ENCODE measurements around the gene CMTR1. TPM values are rescaled to one million over a fixed set of nuclear protein-coding genes. Genes with fewer than 3 reads are reported as not detected.
A peak's percentile ranks its signal among the peaks of the same experiment; 100 is the strongest.

The CMTR1 gene
- total RNA-seq, 2 donors from 2014 or later: 20.3 to 24.4 TPM

- H3K9me3 ChIP-seq: no peaks in the 10 kb centered on the region
- H3K27me3 ChIP-seq: no peaks in the 10 kb centered on the region
- H3K9ac ChIP-seq (ENCODE audit: low read depth in 2 of 2, low read length in 2 of 2): no peak overlapping the region
- H3K4me1 ChIP-seq: peaks cover 5% of the 10 kb centered on the region
- intact Hi-C loops (cut with DNase I): no loop called here
- TF ChIP-seq, protein P1, sequence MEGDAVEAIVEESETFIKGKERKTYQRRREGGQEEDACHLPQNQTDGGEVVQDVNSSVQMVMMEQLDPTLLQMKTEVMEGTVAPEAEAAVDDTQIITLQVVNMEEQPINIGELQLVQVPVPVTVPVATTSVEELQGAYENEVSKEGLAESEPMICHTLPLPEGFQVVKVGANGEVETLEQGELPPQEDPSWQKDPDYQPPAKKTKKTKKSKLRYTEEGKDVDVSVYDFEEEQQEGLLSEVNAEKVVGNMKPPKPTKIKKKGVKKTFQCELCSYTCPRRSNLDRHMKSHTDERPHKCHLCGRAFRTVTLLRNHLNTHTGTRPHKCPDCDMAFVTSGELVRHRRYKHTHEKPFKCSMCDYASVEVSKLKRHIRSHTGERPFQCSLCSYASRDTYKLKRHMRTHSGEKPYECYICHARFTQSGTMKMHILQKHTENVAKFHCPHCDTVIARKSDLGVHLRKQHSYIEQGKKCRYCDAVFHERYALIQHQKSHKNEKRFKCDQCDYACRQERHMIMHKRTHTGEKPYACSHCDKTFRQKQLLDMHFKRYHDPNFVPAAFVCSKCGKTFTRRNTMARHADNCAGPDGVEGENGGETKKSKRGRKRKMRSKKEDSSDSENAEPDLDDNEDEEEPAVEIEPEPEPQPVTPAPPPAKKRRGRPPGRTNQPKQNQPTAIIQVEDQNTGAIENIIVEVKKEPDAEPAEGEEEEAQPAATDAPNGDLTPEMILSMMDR (IDR thresholded peaks at IDR 0.05): no peak
- no peak overlapping the region for H3K27ac ChIP-seq
- H3K4me3 ChIP-seq: no peak overlapping the region
- H3K36me3 ChIP-seq: no peaks in the 10 kb centered on the region
- DNase-seq: no peak
Measured at GRCh38 chr6:37513576-37513975, 80.6 kb downstream of the CMTR1 start.

DNA sequence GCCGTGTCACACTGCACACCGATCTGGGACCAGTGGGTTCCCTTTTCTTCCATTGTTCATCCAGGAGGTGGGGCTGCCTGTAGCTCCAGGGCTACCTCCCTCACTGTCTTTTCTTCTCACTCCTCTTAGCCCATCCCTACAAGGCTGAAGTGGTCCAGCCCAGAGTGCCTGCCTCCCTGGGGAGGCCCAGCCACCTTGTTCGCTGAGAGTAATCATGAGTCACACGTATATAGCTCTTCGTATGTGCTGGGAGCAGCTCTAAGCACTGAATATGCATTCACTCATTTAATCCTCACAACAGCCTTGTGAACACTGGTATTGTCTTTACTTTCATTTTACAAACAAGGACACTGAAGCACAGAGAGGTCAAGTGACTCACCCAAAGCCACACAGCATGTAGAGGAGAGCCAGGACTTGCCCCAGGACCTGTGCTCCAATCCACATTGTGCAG, 81.3 kb downstream of the CMTR1 start:
- intact Hi-C loops (cut with DNase I): no loop called here
- no peaks in the 10 kb centered on the region for H3K27me3 ChIP-seq
- H3K4me3 ChIP-seq: no peak overlapping the region
- H3K9me3 ChIP-seq: no peaks in the 10 kb centered on the region
- no peak overlapping the region for H3K9ac ChIP-seq (ENCODE audit: low read depth in 2 of 2, low read length in 2 of 2)
- TF ChIP-seq, protein P1 (IDR thresholded peaks at IDR 0.05): no peak
- H3K27ac ChIP-seq: no peak overlapping the region
- no peak for DNase-seq
- no peaks in the 10 kb centered on the region for H3K36me3 ChIP-seq
- peaks cover 5% of the 10 kb centered on the region for H3K4me1 ChIP-seq

- Histone ChIP-seq H3K9ac (ENCODE audit: low read depth in 2 of 2, low read length in 2 of 2) (no peak overlapping the region), H3K27ac (no peak overlapping the region), H3K9me3 (no peaks in the 10 kb centered on the region), H3K27me3 (no peaks in the 10 kb centered on the region), H3K4me3 (no peak overlapping the region), H3K4me1 (peaks cover 5% of the 10 kb centered on the region), H3K36me3 (no peaks in the 10 kb centered on the region)
- intact Hi-C loops (cut with DNase I): no loop called here
- TF ChIP-seq, protein P1 (IDR thresholded peaks at IDR 0.05): no peak
- DNase-seq: no peak
Measured at GRCh38 chr6:37514837-37515236, 81.8 kb downstream of the CMTR1 start.

DNA sequence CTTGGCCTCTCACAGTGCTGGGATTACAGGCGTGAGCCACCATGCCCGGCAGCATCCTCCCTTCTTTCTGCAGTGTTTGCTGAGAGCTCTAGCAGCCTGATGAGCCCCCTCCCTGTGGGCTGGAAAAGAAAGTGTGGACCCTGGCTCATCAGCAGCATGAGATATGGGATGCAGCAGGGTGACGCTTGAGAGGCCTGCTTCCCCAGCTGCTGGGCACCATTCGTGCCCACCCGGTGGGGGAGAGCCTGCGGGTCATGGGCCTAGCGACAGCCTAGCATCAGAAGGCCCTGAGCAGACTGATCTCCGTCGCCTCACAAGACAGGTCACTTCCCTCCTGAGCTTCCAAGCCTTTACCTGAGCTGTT, 82.7 kb downstream of the CMTR1 start:
- TF ChIP-seq, protein P1 (IDR thresholded peaks at IDR 0.05): no peak
- intact Hi-C loops (cut with DNase I): no loop called here

DNA sequence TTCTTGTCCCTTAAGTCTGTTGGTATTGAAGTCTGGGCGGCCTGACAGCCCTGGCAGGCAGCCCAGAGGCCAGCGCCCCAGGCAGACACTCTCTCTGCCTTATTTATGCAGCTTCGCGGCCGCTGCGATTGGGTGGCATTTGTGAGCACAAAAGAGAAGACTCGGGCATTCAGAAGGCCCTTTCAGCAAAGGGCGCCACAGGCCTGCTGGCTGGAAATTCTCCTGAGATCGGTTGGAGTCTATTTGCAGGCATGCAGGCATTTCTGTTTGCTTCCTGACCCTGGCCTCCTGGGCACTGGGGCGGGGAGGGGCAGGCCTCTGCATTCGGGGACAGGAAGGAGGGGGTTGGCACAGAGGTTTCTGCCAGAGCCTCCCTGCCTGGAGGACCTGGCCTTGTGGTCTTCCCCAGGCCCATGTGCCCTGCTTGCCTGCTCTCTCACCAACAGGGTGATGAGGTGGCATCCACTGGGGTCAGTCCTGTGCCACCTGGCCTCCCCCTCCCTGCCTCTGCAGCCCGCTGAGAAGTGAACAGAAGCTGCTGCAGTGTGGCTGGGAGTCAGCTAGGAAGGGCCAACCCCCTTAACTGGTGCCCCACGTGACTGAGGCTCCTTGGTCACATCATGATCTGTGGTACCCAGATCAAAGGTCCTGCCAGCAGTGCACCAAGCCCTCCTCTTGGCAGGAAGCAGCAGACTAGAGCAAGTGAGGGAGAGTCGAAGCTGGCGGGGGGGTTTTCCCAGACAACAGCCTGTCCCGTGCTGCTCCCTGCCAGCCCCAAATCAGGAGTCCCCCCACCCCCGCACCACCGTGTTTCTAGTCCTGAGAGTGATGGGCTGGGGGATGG, 83.3 kb downstream of the CMTR1 start:
- Histone ChIP-seq H3K9ac (ENCODE audit: low read depth in 2 of 2, low read length in 2 of 2) (no peak overlapping the region), H3K27me3 (no peaks in the 10 kb centered on the region)

More for the DNA sequence above, 82.7 kb downstream of the CMTR1 start:
- Histone ChIP-seq H3K27ac (peak overlapping the region; percentile 4), H3K9me3 (no peaks in the 10 kb centered on the region), H3K36me3 (no peaks in the 10 kb centered on the region), H3K4me3 (no peak overlapping the region), H3K9ac (ENCODE audit: low read depth in 2 of 2, low read length in 2 of 2) (no peak overlapping the region), H3K27me3 (no peaks in the 10 kb centered on the region), H3K4me1 (peaks cover 5% of the 10 kb centered on the region)
- DNase-seq: no peak

More for the DNA sequence above, 83.3 kb downstream of the CMTR1 start:
- H3K4me1 ChIP-seq: peaks cover 5% of the 10 kb centered on the region
- intact Hi-C loops (cut with DNase I): no loop called here
- TF ChIP-seq, protein P1 (IDR thresholded peaks at IDR 0.05): no peak
- no peaks in the 10 kb centered on the region for H3K36me3 ChIP-seq
- H3K4me3 ChIP-seq: no peak overlapping the region
- H3K27ac ChIP-seq: peak overlapping the region; percentile 47
- DNase-seq: peak; percentile 40
- no peaks in the 10 kb centered on the region for H3K9me3 ChIP-seq

Data from colonic mucosa (tissue), 4 donors.